ENCODE results near the gene INTU.
"Not testable (repeated sequence)": the region's sequence is repeated elsewhere in the genome, so short reads cannot be mapped to it uniquely, and the experiment has no call there.

The INTU gene

GRCh38 chr4:127632420-127633403, at the start of gene INTU:
Gene INTU, plus strand, starts transcription at chr4:127632957. Its CDS starts 78 bp downstream, at chr4:127633035.
- DNase-seq: peak; percentile 68

DNA sequence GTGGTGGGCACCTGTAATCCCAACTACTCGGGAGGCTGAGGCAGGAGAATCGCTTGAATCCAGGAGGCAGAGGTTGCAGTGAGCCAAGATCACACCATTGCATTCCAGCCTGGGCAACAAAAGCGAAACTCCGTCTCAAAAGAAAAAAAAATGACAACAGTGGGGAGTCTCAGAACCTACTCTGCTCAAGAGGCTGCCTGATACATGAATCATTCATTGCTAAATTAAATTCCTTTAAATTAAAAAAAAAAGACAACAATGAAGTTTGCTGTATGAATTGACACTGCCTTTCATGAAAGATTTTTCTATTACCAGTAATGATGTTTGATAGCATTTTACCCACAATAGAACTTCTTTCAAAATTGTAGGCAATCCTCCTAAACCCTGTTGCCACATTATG, 46.3 kb upstream of the INTU start:
- DNase-seq: not testable (repeated sequence)

DNA sequence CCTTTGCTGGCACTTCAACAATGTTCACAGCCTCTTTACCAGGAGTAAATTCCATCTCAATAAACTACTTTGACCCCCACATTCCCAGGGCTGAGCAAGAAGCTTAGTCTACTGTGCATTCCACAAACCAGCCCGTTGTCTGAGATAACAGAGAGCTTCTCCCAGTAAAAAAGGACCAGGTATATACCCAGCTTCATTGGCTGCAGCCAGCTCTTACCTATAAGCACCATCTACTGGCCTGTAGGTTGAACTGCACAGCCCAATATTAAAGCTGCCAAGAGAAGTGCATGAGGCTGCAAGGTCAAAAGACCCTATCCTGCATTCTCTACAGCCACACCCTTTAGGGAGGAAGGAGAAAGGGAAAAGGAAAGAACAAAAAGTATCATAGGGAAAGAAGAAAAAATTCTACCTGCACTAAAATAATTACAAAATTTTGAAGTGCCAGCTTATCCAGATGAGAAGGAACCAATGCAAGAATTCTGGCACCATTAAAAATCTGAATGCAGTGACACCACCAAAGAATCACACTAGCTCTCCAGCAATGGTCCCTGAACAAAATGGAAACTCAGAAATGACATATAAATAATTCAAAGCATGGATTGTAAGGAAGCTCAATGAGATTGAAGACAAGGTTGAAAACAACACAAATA, 45.7 kb upstream of the INTU start:
- DNase-seq: peak; percentile 24

DNA sequence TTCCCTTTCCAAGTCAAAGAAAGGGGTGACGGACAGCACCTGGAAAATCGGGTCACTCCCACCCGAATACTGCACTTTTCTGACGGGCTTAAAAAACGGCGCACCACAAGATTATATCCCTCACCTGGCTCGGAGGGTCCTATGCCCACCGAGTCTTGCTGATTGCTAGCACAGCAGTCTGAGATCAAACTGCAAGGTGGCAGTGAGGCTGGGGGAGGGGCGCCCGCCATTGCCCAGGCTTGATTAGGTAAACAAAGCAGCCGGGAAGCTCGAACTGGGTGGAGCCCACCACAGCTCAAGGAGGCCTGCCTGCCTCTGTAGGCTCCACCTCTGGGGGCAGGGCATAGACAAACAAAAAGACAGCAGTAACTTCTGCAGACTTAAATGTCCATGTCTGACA, 43.6 kb upstream of the INTU start:
- not testable (repeated sequence) for DNase-seq

- DNase-seq: no peak
Observed at GRCh38 chr4:127598656-127599055, 34.1 kb upstream of the INTU start.

DNA sequence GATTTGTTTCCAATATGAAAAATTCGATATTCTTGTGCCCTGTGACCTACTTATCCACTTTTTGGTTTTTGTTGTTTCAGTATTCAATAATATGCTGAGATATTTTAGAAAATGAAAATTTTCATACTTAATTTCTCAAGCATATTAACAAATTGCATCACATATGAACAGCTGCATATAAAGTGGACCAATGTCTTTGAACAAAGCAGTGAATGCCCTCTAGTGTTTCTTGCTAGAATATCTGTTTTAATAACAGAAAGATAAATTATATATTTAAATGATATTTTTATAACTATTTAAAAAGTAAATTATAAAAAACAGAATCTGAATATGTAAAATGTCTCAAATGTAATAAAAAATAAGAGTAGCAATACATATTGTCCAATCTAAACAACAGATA, 31.7 kb upstream of the INTU start:
- DNase-seq: no peak

DNA sequence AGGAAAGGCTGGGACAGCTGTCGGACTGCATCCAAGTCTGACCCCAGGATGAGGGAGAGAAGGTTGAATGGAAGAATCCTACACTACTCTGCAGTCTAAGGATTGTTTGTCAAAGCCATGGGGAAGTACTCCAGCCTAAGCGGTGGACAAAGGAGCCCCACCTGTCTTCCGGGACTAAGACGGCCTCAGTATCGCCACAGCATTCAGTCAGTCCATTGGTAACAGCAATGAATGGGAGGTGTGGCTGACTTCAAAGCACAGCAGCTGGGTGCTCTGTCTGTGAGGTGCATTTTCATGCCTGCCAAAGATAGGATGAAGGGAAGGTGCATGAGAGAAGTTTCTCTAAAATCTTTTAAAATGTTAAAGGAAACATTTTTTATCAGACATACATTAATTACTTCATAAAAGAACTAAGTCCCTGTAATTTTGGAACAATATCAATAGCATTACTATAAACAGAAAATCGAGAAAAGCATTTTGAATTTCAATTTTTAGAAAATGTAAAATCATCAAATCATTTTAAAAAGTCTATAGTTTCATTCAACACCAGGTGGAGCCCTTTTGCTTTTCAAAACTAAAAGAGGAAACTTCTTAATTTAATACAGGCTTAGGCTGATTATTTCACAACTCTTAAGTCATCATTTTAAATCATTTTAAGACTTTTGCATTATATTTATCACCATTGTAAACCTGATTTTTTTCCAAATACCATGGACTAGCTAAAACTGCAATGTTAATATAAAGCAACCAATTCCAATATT, 27.6 kb upstream of the INTU start:
- DNase-seq: no peak

- DNase-seq: no peak
Observed at GRCh38 chr4:127606823-127607222, 25.9 kb upstream of the INTU start.

- DNase-seq: no peak
Observed at GRCh38 chr4:127609484-127609883, 23.3 kb upstream of the INTU start.

DNA sequence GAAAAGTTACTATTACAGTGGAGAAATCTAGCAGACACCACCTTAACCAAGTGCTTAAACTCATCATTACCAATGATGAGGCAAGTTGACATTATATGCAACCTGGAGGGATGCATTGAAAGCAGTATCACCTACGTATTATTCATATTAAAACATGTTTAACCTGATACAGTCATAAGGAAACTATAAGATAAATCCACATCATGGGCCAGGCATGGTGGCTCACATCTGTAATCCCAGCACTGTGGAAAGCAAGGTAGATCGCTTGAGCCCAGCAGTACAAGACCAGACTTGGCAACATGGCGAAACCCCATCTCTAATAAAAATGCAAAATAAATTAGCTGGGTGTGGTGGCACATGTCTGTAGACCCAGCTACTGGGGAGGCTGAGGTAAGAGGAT, 22.3 kb upstream of the INTU start:
- no peak for DNase-seq

- no peak for DNase-seq
Observed at GRCh38 chr4:127616898-127617297, 15.9 kb upstream of the INTU start.

- DNase-seq: no peak
Observed at GRCh38 chr4:127618427-127618826, 14.3 kb upstream of the INTU start.

DNA sequence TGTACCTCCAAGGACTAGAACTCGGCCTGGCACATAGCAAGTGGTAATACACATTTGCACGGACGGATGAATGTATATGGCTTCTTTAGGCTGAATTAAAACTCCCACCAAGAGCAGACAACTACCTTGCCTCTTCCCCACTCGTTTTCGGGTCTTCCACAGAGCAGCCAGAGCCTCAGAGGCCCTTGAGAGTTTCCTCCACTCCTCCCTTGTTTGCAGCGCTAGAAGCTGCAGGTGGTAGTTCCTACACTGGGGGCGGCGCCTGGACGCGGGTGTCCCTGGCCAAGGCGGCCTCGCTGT, 10.2 kb upstream of the INTU start:
- no peak for DNase-seq

- DNase-seq: no peak
Observed at GRCh38 chr4:127622921-127623796, 9.6 kb upstream of the INTU start.

GRCh38 chr4:127623797-127624083, 9.0 kb upstream of the INTU start:
- DNase-seq: no peak

GRCh38 chr4:127624173-127624572, 8.6 kb upstream of the INTU start:
- no peak for DNase-seq

- DNase-seq: no peak
Observed at GRCh38 chr4:127629371-127629770, 3.4 kb upstream of the INTU start.

DNA sequence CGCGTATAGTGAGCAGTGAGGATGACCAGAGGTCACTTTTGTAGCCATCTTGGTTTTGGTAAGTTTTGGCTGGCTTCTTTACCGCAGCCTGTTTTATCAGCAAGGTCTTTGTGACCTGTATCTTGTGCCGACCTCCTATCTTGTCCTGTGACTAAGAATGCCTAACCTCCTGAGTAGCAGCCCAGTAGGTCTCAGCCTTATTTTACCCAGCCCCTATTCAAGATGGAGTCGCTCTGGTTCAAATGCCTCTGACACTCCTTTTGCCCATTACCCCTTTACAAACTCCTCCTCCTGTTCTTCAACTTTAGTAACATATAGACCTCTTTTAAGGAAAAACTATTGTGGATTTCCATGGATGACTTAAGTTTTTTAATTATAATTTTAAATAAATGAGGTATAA, 2.6 kb upstream of the INTU start:
- no peak for DNase-seq

- no peak for DNase-seq
Observed at GRCh38 chr4:127631420-127631819, 1.3 kb upstream of the INTU start.

DNA sequence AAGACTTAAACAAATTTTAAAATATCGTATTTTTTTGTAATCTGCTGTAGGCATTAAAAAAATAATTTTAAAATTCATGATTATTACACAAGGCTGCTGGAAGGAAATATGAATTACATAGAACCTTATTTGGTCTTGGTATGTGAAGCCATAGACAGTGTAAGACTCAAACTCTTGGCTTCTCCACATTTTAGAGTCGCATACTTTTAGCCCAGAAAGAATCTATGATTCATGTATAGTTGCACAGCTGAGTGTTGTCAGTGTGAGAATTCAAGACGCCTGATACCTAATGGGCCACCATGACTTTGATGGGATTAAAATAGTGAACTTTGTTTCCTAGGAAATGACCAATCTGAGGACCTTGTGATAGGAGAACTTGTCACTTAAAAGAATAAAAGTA, 1.4 kb downstream of the INTU start:
- DNase-seq: no peak

DNA sequence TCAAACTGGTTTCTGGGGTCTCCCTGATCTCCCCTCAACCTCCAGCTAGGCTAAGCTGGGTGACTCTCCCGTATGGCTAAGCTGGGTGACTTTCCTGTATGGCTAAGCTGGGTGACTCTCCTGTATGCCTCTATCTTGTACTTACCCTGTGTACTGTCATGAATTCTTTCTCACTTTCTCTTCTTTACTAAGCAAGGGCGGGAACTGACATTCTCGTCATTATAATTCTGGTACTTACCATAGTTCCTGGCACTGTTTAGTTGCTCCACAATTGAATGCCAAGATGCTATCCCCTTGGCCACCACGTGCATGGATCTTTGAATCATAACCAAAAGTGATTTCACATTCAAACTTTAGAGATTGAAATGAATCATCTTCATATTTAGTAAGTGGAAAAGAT, 8.8 kb downstream of the INTU start:
- no peak for DNase-seq

DNA sequence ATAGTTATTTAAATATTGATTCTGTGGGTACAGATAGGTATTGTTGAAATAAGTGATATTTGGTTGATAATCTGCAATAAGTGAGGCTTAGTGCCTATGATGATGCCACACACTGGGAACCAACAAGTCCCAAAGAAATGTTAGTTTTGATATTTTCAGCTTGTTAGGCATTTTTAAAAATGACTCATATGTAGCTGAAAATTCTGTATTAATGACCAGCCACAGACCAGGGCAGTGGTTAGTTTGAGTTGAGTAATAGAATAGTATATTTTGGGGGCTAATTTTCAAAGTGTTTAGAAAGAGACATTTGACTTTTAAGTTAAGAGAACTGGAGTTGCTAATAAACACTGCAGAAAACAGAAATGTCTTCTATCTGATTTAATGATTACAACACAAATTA, 9.4 kb downstream of the INTU start:
- no peak for DNase-seq

DNA sequence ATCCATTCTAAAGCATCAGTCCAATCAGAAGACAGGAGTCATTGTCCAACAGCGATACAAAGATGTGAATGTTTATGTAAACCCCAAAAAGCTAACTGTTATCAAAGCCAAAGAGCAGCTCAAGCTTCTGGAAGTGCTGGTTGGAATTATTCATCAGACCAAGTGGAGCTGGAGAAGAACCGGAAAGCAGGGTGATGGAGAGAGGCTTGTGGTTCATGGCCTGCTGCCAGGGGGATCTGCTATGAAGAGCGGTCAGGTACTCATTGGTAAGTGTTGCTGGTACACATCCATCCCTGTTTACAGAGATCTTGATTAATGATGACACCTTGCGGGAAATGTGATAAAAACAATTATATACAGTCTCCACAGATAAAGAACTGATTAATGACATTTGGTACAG, 11.0 kb downstream of the INTU start:
- DNase-seq: no peak

Measured in GDM1 (cell line).